DOHH2 (cell line): ENCODE measurements around the gene LRRIQ3.

ENCODE experiments used
- H3F3A ChIP-seq: fragments of 200-600 bp; sonication (generic), shearing (Covaris generic); 2 replicates; pipeline ENCODE4 v1.6.0; 2016; ENCODE audit warnings: antibody characterized with exemption, mild to moderate bottlenecking; ENCODE audit not compliant: control insufficient read depth, insufficient read depth
- H3K27ac ChIP-seq: fragments of 200-600 bp; sonication (generic); 2 replicates; pipeline ENCODE4 v1.5.1; 2014; ENCODE audit warnings: low read depth, mild to moderate bottlenecking, low read length, moderate library complexity
- H3K27me3 ChIP-seq: fragments of 200-600 bp; sonication (generic); 2 replicates; pipeline ENCODE4 v1.6.1; 2014; ENCODE audit warnings: mild to moderate bottlenecking, low read length, mixed read lengths; ENCODE audit not compliant: control insufficient read depth
- H3K36me3 ChIP-seq: fragments of 200-600 bp; sonication (generic); 2 replicates; pipeline ENCODE4 v1.6.1; 2014; ENCODE audit warnings: mild to moderate bottlenecking, low read length, moderate library complexity, mixed read lengths; ENCODE audit not compliant: control insufficient read depth
- H3K4me1 ChIP-seq: fragments of 200-600 bp; sonication (generic); 2 replicates; pipeline ENCODE4 v1.6.1; 2014; ENCODE audit warnings: mild to moderate bottlenecking, low read length, mixed read lengths; ENCODE audit not compliant: control insufficient read depth
- H3K4me2 ChIP-seq: fragments of 200-600 bp; sonication (generic); 2 replicates; pipeline ENCODE4 v1.6.0; 2014; ENCODE audit warnings: mild to moderate bottlenecking, low read length, moderate library complexity
- H3K4me3 ChIP-seq: fragments of 200-600 bp; sonication (generic); 2 replicates; pipeline ENCODE4 v1.5.1; 2014; ENCODE audit warnings: mild to moderate bottlenecking, low read length, mixed read lengths
- H3K79me2 ChIP-seq: fragments of 200-600 bp; sonication (generic); 2 replicates; pipeline ENCODE4 v1.6.1; 2014; ENCODE audit warnings: mild to moderate bottlenecking, low read length, mixed read lengths; ENCODE audit not compliant: control insufficient read depth
- H3K9me2 ChIP-seq: fragments of 200-600 bp; sonication (generic); replicated peaks from 2 replicates; pipeline ENCODE4 v1.6.1; 2014; ENCODE audit warnings: mild to moderate bottlenecking, low read length, mixed read lengths; ENCODE audit not compliant: control insufficient read depth
- H3K9me3 ChIP-seq: fragments of 200-600 bp; sonication (generic); 2 replicates; pipeline ENCODE4 v1.6.1; 2014; ENCODE audit warnings: antibody characterized with exemption, low read length, mixed read lengths; ENCODE audit not compliant: control insufficient read depth, insufficient read depth
- H4K20me1 ChIP-seq: fragments of 200-600 bp; sonication (generic); 2 replicates; pipeline ENCODE4 v1.6.0; 2014; ENCODE audit warnings: low read depth, mild to moderate bottlenecking, antibody characterized with exemption, low read length, moderate library complexity; ENCODE audit not compliant: control insufficient read depth, insufficient read depth
- CTCF ChIP-seq: fragments of 200-600 bp; sonication (generic); IDR thresholded peaks from one replicate; pipeline ENCODE4 v1.5.1; 2014; ENCODE audit warnings: antibody characterized with exemption, mild to moderate bottlenecking, low read depth, low read length; ENCODE audit not compliant: poor library complexity, severe bottlenecking
- EZH2phosphoT487 ChIP-seq: fragments of 200-600 bp; sonication (generic); IDR thresholded peaks from 2 replicates; pipeline ENCODE4 v1.6.1; 2017; ENCODE audit warnings: borderline replicate concordance, mild to moderate bottlenecking, antibody characterized with exemption, low read length, moderate library complexity, mixed read lengths

The LRRIQ3 gene

GRCh38 chr1:74038042-74038441 lies 159.9 kb downstream of the LRRIQ3 start:
- no peak overlapping the region for H3K4me3 ChIP-seq
- H3K27me3 ChIP-seq: no peaks in the 10 kb centered on the region
- H3K4me2 ChIP-seq: no peak overlapping the region
- H3K9me3 ChIP-seq: no peaks in the 10 kb centered on the region
- no peaks in the 10 kb centered on the region for H3K4me1 ChIP-seq
- no peaks in the 10 kb centered on the region for H3F3A ChIP-seq
- no peaks in the 10 kb centered on the region for H3K36me3 ChIP-seq
- H4K20me1 ChIP-seq: no peaks in the 10 kb centered on the region
- H3K79me2 ChIP-seq: no peaks in the 10 kb centered on the region
- no peak overlapping the region for H3K27ac ChIP-seq
- H3K9me2 ChIP-seq: no peaks in the 10 kb centered on the region
- TF ChIP-seq EZH2phosphoT487 (no peak), CTCF (no peak)

GRCh38 chr1:74012583-74012982 lies 185.4 kb downstream of the LRRIQ3 start:
- no peak overlapping the region for H3K4me3 ChIP-seq
- H3K4me2 ChIP-seq: no peak overlapping the region
- no peak overlapping the region for H3K27ac ChIP-seq
- no peaks in the 10 kb centered on the region for H3K36me3 ChIP-seq
- no peaks in the 10 kb centered on the region for H3K79me2 ChIP-seq
- no peaks in the 10 kb centered on the region for H4K20me1 ChIP-seq
- no peaks in the 10 kb centered on the region for H3K4me1 ChIP-seq
- no peaks in the 10 kb centered on the region for H3K9me2 ChIP-seq
- H3K9me3 ChIP-seq: no peaks in the 10 kb centered on the region
- no peaks in the 10 kb centered on the region for H3K27me3 ChIP-seq
- TF ChIP-seq EZH2phosphoT487 (no peak), CTCF (no peak)
- no peaks in the 10 kb centered on the region for H3F3A ChIP-seq

- Histone ChIP-seq H3K4me3 (no peak overlapping the region), H3K9me2 (no peaks in the 10 kb centered on the region), H4K20me1 (no peaks in the 10 kb centered on the region), H3K36me3 (no peaks in the 10 kb centered on the region), H3F3A (no peaks in the 10 kb centered on the region), H3K27ac (no peak overlapping the region), H3K4me1 (no peaks in the 10 kb centered on the region), H3K4me2 (no peak overlapping the region), H3K79me2 (no peaks in the 10 kb centered on the region), H3K27me3 (no peaks in the 10 kb centered on the region), H3K9me3 (no peaks in the 10 kb centered on the region)
- TF ChIP-seq EZH2phosphoT487: no peak
- no peak for TF ChIP-seq CTCF
Observed at GRCh38 chr1:74011736-74012135, 186.2 kb downstream of the LRRIQ3 start.

- no peak overlapping the region for H3K27ac ChIP-seq
Observed at GRCh38 chr1:74010206-74010605, 187.8 kb downstream of the LRRIQ3 start.

More at GRCh38 chr1:74010206-74010605, 187.8 kb downstream of the LRRIQ3 start:
- no peak overlapping the region for H3K4me3 ChIP-seq
- no peaks in the 10 kb centered on the region for H4K20me1 ChIP-seq
- no peaks in the 10 kb centered on the region for H3K27me3 ChIP-seq
- H3K36me3 ChIP-seq: no peaks in the 10 kb centered on the region
- H3K79me2 ChIP-seq: no peaks in the 10 kb centered on the region
- H3K4me1 ChIP-seq: no peaks in the 10 kb centered on the region
- no peaks in the 10 kb centered on the region for H3K9me2 ChIP-seq
- H3K4me2 ChIP-seq: no peak overlapping the region
- H3K9me3 ChIP-seq: no peaks in the 10 kb centered on the region
- TF ChIP-seq EZH2phosphoT487 (no peak), CTCF (no peak)
- H3F3A ChIP-seq: no peaks in the 10 kb centered on the region
